BE2C (cell line): ENCODE measurements around the gene MRPL55.

Experiments
- DNase-seq: peaks from one replicate; pipeline ENCODE4 v3.0.0-alpha.2; 2020
- H3K27me3 ChIP-seq: fragments of 250-450 bp; sonication (Bioruptor Pico); 2 replicates; pipeline ENCODE4 v1.5.1; 2020; ENCODE audit warnings: mild to moderate bottlenecking
- H3K36me3 ChIP-seq: fragments of 250-450 bp; sonication (Bioruptor Pico); 2 replicates; pipeline ENCODE4 v1.5.1; 2020; ENCODE audit warnings: mild to moderate bottlenecking
- H3K4me1 ChIP-seq: fragments of 250-450 bp; sonication (Bioruptor Pico); 2 replicates; pipeline ENCODE4 v1.5.1; 2020
- H3K4me3 ChIP-seq: 2 replicates; pipeline ENCODE4 v1.5.1; 2011; ENCODE audit warnings: low read depth, low read length
- H3K9me3 ChIP-seq: fragments of 250-450 bp; sonication (Bioruptor Pico); 2 replicates; pipeline ENCODE4 v1.5.1; 2020
- CTCF ChIP-seq: IDR thresholded peaks from 2 replicates; pipeline ENCODE4 v1.5.1; 2012; ENCODE audit warnings: mild to moderate bottlenecking, low read depth, low read length

Gene MRPL55

GRCh38 chr1:228092342-228093049 is 16.6 kb downstream of the MRPL55 start:
- Histone ChIP-seq H3K9me3 (peaks cover 13% of the 10 kb centered on the region), H3K4me3 (no peak overlapping the region), H3K27me3 (no peaks in the 10 kb centered on the region), H3K4me1 (no peaks in the 10 kb centered on the region), H3K36me3 (peaks cover 75% of the 10 kb centered on the region)
- TF ChIP-seq CTCF, result no peak
- no peak for DNase-seq

- no peaks in the 10 kb centered on the region for H3K27me3 ChIP-seq
- H3K9me3 ChIP-seq, result peaks cover 13% of the 10 kb centered on the region
- no peak overlapping the region for H3K4me3 ChIP-seq
- DNase-seq, result no peak
- H3K36me3 ChIP-seq, result peaks cover 63% of the 10 kb centered on the region
- TF ChIP-seq CTCF, result no peak
- H3K4me1 ChIP-seq, result no peaks in the 10 kb centered on the region
Measured at GRCh38 chr1:228091084-228091483, 18.0 kb downstream of the MRPL55 start.

- no peak for DNase-seq
- TF ChIP-seq CTCF, result no peak
- H3K36me3 ChIP-seq, result peaks cover 63% of the 10 kb centered on the region
- no peaks in the 10 kb centered on the region for H3K27me3 ChIP-seq
- H3K4me1 ChIP-seq, result no peaks in the 10 kb centered on the region
- peaks cover 13% of the 10 kb centered on the region for H3K9me3 ChIP-seq
- H3K4me3 ChIP-seq, result no peak overlapping the region
Measured at GRCh38 chr1:228090613-228091081, 18.5 kb downstream of the MRPL55 start.

- H3K4me3 ChIP-seq, result no peak overlapping the region
- H3K4me1 ChIP-seq, result peaks cover 6% of the 10 kb centered on the region
- H3K9me3 ChIP-seq, result peaks cover 11% of the 10 kb centered on the region
- DNase-seq, result no peak
- no peak for TF ChIP-seq CTCF
- peaks cover 68% of the 10 kb centered on the region for H3K36me3 ChIP-seq
- H3K27me3 ChIP-seq, result no peaks in the 10 kb centered on the region
Measured at GRCh38 chr1:228089519-228090380, 19.3 kb downstream of the MRPL55 start.

GRCh38 chr1:228088586-228089498 is 20.3 kb downstream of the MRPL55 start:
- 0 out of 2 replicates have a peak, but pooled peaks cover 4% of the 10 kb centered on the region for H3K9me3 ChIP-seq
- no peak for DNase-seq
- H3K36me3 ChIP-seq, result peaks cover 70% of the 10 kb centered on the region
- H3K27me3 ChIP-seq, result no peaks in the 10 kb centered on the region
- no peak overlapping the region for H3K4me3 ChIP-seq
- TF ChIP-seq CTCF, result no peak
- H3K4me1 ChIP-seq, result peaks cover 6% of the 10 kb centered on the region
